ENCODE measurements around the gene SLC25A11.

DNA sequence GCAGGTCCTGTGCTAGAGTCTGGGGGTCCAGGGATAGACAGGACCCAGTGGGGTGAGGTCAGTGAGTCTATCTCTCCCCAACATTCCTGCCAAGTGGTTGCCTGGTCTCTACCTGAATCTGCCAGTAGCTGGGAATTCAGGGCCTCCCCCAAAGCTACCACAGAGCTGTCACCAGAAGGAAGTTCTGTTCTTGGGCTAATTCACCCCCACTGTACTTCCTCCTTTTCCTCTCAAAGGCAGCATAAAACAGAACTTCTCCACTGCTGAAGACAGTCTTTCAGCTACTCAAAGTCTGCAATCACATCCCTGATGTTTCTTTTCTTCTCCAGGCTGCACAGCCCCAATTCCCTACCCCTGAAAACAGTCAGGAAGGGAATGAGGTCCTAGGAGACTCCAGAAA is 38.9 kb upstream of the SLC25A11 start:
- TF ChIP-seq POLR2AphosphoS5 (IDR thresholded peaks at IDR 0.05) (no peak), POLR2A (IDR thresholded peaks at IDR 0.05) (no peak), EP300 (IDR thresholded peaks at IDR 0.05) (no peak)
- TF ChIP-seq, protein P1, sequence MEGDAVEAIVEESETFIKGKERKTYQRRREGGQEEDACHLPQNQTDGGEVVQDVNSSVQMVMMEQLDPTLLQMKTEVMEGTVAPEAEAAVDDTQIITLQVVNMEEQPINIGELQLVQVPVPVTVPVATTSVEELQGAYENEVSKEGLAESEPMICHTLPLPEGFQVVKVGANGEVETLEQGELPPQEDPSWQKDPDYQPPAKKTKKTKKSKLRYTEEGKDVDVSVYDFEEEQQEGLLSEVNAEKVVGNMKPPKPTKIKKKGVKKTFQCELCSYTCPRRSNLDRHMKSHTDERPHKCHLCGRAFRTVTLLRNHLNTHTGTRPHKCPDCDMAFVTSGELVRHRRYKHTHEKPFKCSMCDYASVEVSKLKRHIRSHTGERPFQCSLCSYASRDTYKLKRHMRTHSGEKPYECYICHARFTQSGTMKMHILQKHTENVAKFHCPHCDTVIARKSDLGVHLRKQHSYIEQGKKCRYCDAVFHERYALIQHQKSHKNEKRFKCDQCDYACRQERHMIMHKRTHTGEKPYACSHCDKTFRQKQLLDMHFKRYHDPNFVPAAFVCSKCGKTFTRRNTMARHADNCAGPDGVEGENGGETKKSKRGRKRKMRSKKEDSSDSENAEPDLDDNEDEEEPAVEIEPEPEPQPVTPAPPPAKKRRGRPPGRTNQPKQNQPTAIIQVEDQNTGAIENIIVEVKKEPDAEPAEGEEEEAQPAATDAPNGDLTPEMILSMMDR (IDR thresholded peaks at IDR 0.05), result no peak

All from gastroesophageal sphincter (tissue), 3 donors.